Keratinocyte (primary cell): ENCODE measurements around the gene DNASE1L3.

ENCODE experiments used
- EZH2 ChIP-seq: IDR thresholded peaks from one replicate; pipeline ENCODE4 v1.6.1; 2012; ENCODE audit warnings: inconsistent platforms, mild to moderate bottlenecking, low read length, moderate library complexity
- TF ChIP-seq, protein P1 (sequence below), 3 experiments: IDR thresholded peaks in 1 of 3; conservative IDR thresholded peaks in 1 of 3; optimal IDR thresholded peaks in 1 of 3; 2 replicates in 2 of 3; 3 replicates in 1 of 3; pipeline versions ENCODE3 to v1.5.1; 2011; ENCODE audit warnings: low read length in 3 of 3, mild to moderate bottlenecking in 3 of 3, moderate library complexity in 2 of 3, control low read depth in 1 of 3, inconsistent platforms in 1 of 3; ENCODE audit not compliant: insufficient read depth in 2 of 3; ENCODE audit errors: extremely low read depth in 1 of 3

DNA sequence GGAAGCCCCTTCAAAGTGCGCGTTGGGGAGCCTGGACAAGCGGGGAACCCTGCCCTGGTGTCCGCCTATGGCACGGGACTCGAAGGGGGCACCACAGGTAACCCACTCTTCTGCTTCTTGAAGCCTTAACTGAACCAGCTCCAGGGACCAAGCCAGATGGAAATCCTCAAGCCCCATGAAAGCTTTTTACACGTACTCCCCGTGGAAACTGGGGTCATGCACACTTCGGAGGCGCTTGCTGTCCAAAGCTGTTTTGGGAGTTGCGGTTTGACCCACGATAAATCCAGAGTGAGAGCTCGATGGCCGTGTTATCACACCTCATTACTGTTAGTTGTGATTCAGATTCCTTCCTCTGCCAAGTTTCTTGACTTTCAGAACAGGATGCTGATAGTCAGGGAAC lies 47.5 kb downstream of the DNASE1L3 start:
- TF ChIP-seq, protein P1, sequence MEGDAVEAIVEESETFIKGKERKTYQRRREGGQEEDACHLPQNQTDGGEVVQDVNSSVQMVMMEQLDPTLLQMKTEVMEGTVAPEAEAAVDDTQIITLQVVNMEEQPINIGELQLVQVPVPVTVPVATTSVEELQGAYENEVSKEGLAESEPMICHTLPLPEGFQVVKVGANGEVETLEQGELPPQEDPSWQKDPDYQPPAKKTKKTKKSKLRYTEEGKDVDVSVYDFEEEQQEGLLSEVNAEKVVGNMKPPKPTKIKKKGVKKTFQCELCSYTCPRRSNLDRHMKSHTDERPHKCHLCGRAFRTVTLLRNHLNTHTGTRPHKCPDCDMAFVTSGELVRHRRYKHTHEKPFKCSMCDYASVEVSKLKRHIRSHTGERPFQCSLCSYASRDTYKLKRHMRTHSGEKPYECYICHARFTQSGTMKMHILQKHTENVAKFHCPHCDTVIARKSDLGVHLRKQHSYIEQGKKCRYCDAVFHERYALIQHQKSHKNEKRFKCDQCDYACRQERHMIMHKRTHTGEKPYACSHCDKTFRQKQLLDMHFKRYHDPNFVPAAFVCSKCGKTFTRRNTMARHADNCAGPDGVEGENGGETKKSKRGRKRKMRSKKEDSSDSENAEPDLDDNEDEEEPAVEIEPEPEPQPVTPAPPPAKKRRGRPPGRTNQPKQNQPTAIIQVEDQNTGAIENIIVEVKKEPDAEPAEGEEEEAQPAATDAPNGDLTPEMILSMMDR (optimal IDR thresholded peaks at IDR 0.05 in 1 of 3, IDR thresholded peaks at IDR 0.05 in 1 of 3, conservative IDR thresholded peaks at IDR 0.05 in 1 of 3; ENCODE audit: extremely low read depth in 1 of 3, insufficient read depth in 2 of 3, low read length in 3 of 3): no peak
- no peak for TF ChIP-seq EZH2
